GM10266 (cell line): ENCODE data around the gene LRIG1.
"Not testable (repeated sequence)": the region's sequence is repeated elsewhere in the genome, so short reads cannot be mapped to it uniquely, and the experiment has no call there.

Source experiments
- DNase-seq: peaks from one replicate; pipeline ENCODE4 v3.0.0; 2012; ENCODE audit errors: extremely low spot score
- CTCF ChIP-seq: IDR thresholded peaks from 2 replicates; pipeline ENCODE4 v1.5.1; 2012; ENCODE audit warnings: mild to moderate bottlenecking, low read depth; ENCODE audit not compliant: control insufficient read depth, insufficient read depth; ENCODE audit errors: missing control alignments

The LRIG1 gene

DNA sequence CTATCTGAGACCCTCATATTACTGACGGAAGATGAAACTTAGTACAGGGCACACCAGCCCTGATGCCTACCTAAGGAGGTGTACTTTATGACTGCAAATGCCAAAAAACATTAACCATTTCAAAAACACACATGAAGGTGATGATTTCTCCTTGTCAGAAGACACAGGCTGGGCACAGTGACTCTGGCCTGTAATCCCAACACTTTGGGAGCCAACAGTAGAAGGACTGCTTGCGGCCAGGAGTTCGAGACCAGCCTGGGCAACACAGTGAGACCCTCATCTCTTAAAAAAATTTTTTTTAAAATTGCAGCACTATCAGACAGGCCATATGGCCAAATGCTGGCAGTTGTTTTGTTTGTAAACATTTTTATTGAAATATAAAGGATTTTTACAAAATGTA is 73.5 kb downstream of the LRIG1 start:
- DNase-seq = no peak
- TF ChIP-seq CTCF = no peak

DNA sequence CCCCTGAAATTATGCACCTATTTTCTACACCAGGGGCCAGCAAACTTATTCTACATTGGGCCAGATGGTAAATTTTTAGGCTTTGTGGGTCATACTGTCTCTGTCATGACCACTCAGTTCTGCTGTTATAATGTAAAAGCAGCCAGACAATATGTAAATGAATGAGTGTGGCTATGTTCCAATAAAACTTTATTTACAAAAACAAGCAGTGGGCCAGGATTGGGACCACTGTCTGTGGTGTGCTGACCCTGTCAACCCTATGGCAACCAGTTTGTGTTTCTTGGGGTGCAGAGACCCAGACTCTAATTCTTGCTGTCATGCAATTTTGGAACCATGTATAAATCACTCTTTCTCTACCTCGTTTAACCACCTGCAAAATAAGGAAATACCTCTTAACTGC is 74.7 kb downstream of the LRIG1 start:
- DNase-seq = no peak

GRCh38 chr3:66425576-66426114 is 75.2 kb downstream of the LRIG1 start:
- no peak for TF ChIP-seq CTCF
- no peak for DNase-seq

More for the DNA sequence above, 74.7 kb downstream of the LRIG1 start:
- TF ChIP-seq CTCF = no peak

- TF ChIP-seq CTCF = no peak
- DNase-seq = no peak
These were observed 75.8 kb downstream of the LRIG1 start for GRCh38 chr3:66425032-66425431.

GRCh38 chr3:66423791-66424190 is 77.0 kb downstream of the LRIG1 start:
- no peak for DNase-seq
- TF ChIP-seq CTCF = no peak

GRCh38 chr3:66421893-66422292 is 78.9 kb downstream of the LRIG1 start:
- DNase-seq = not testable (repeated sequence)

- DNase-seq = not testable (repeated sequence)
These were observed 79.7 kb downstream of the LRIG1 start for GRCh38 chr3:66421144-66421543.

GRCh38 chr3:66419036-66419435 is 81.8 kb downstream of the LRIG1 start:
- DNase-seq = no peak
- TF ChIP-seq CTCF = no peak
